Trophoblast cell (in vitro differentiated cells and primary cell): ENCODE measurements around the gene KRT73.

ENCODE experiments used
- DNase-seq, 2 donors: peaks; one replicate each; pipeline ENCODE4 v3.0.0-alpha.2; 2016
- H2AFZ ChIP-seq: 2 replicates; pipeline ENCODE4 v1.6.1; 2013; ENCODE audit warnings: low read length, moderate library complexity, mild to moderate bottlenecking; ENCODE audit not compliant: insufficient read depth, poor library complexity
- H2AK5ac ChIP-seq: 2 replicates; pipeline ENCODE4 v1.6.1; 2013; ENCODE audit warnings: mild to moderate bottlenecking, low read length
- H2BK120ac ChIP-seq: 2 replicates; pipeline ENCODE4 v1.6.1; 2013; ENCODE audit warnings: low read length, mild to moderate bottlenecking, moderate library complexity; ENCODE audit not compliant: insufficient read depth, poor library complexity
- H2BK12ac ChIP-seq: 2 replicates; pipeline ENCODE4 v1.6.1; 2013; ENCODE audit warnings: mild to moderate bottlenecking, low read length, moderate library complexity
- H2BK5ac ChIP-seq: 2 replicates; pipeline ENCODE4 v1.6.1; 2013; ENCODE audit warnings: low read length, low read depth, moderate library complexity, mild to moderate bottlenecking; ENCODE audit not compliant: poor library complexity
- H3K14ac ChIP-seq: 2 replicates; pipeline ENCODE4 v1.6.1; 2013; ENCODE audit warnings: mild to moderate bottlenecking, low read length
- H3K18ac ChIP-seq: 2 replicates; pipeline ENCODE4 v1.6.1; 2013; ENCODE audit warnings: mild to moderate bottlenecking, low read length
- H3K23ac ChIP-seq: 2 replicates; pipeline ENCODE4 v1.6.1; 2013; ENCODE audit warnings: low read length
- H3K27ac ChIP-seq: 2 replicates; pipeline ENCODE4 v1.5.1; 2013; ENCODE audit warnings: low read depth, mild to moderate bottlenecking, inconsistent platforms, low read length, moderate library complexity
- H3K27me3 ChIP-seq: 2 replicates; pipeline ENCODE4 v1.6.1; 2013; ENCODE audit warnings: inconsistent platforms, mild to moderate bottlenecking, low read length, moderate library complexity; ENCODE audit not compliant: insufficient read depth
- H3K36me3 ChIP-seq, 2 experiments: 1 replicate in 1 of 2; 2 replicates in 1 of 2; pipeline ENCODE4 v1.6.1; 2013; ENCODE audit warnings: low read length in 2 of 2, mild to moderate bottlenecking in 2 of 2, moderate library complexity in 1 of 2; ENCODE audit not compliant: insufficient read depth in 2 of 2, control insufficient read depth in 1 of 2
- H3K4ac ChIP-seq: 2 replicates; pipeline ENCODE4 v1.6.1; 2013; ENCODE audit warnings: low read depth, mild to moderate bottlenecking, low read length, moderate library complexity
- H3K4me1 ChIP-seq, 2 experiments: 1 replicate in 1 of 2; 2 replicates in 1 of 2; pipeline ENCODE4 v1.6.1; 2013; ENCODE audit warnings: low read length in 2 of 2, mild to moderate bottlenecking in 2 of 2, moderate library complexity in 1 of 2; ENCODE audit not compliant: insufficient read depth in 2 of 2, control insufficient read depth in 1 of 2
- H3K4me2 ChIP-seq: 2 replicates; pipeline ENCODE4 v1.6.1; 2013; ENCODE audit warnings: inconsistent platforms, mild to moderate bottlenecking, low read length, moderate library complexity
- H3K4me3 ChIP-seq: 2 replicates; pipeline ENCODE4 v1.5.1; 2013; ENCODE audit warnings: mild to moderate bottlenecking, low read depth, low read length, inconsistent platforms
- H3K79me1 ChIP-seq: one replicate; pipeline ENCODE4 v1.6.1; 2013; ENCODE audit warnings: low read length
- H3K79me2 ChIP-seq: 2 replicates; pipeline ENCODE4 v1.6.1; 2013; ENCODE audit warnings: low read length, mild to moderate bottlenecking; ENCODE audit not compliant: control insufficient read depth, insufficient read depth, poor library complexity
- H3K9ac ChIP-seq: 2 replicates; pipeline ENCODE4 v1.6.1; 2013; ENCODE audit warnings: mild to moderate bottlenecking, low read length
- H3K9me3 ChIP-seq: 2 replicates; pipeline ENCODE4 v1.6.1; 2013; ENCODE audit warnings: low read depth, mild to moderate bottlenecking, control low read depth, inconsistent platforms, low read length; ENCODE audit not compliant: insufficient read depth
- H4K12ac ChIP-seq: 2 replicates; pipeline ENCODE4 v1.6.1; 2013; ENCODE audit warnings: low read depth, mild to moderate bottlenecking, low read length, moderate library complexity
- H4K8ac ChIP-seq: 2 replicates; pipeline ENCODE4 v1.6.1; 2013; ENCODE audit warnings: low read depth, mild to moderate bottlenecking, low read length, moderate library complexity
- H4K91ac ChIP-seq: one replicate; pipeline ENCODE4 v1.6.1; 2013; ENCODE audit warnings: low read depth, mild to moderate bottlenecking, low read length, moderate library complexity
- WGBS: extraction: QIAGEN DNeasy Blood & Tissue Kit; methylation state at CpG from one replicate; pipeline ENCODE4 v1.1.7; 2013; ENCODE audit warnings: missing lambda C conversion rate; ENCODE audit not compliant: insufficient read length, insufficient coverage; ENCODE audit errors: extremely low coverage; 5-methylcytosine and 5-hydroxymethylcytosine counted together

Gene KRT73

DNA sequence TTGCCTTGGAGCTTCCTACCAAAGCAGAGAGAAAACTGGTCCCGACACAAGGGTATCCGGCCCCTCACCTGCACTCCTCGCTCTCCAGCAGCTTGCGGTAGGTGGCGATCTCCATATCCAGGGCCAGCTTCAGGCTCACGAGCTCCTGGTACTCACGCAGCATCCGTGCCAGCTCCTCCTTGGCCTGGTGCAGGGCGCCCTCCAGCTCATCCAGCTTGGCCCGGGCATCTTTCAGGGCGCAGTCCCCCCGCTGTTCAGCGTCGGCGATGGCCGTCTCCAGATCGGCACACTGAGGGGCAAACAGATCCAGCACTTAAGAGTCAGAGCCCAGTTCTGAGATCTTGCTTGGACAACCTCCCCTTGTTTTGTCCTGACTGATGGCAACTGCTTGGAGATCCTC, 30.8 kb downstream of the KRT73 start:
- WGBS, result no CpG with 5 or more reads among the region's 17 CpGs

DNA sequence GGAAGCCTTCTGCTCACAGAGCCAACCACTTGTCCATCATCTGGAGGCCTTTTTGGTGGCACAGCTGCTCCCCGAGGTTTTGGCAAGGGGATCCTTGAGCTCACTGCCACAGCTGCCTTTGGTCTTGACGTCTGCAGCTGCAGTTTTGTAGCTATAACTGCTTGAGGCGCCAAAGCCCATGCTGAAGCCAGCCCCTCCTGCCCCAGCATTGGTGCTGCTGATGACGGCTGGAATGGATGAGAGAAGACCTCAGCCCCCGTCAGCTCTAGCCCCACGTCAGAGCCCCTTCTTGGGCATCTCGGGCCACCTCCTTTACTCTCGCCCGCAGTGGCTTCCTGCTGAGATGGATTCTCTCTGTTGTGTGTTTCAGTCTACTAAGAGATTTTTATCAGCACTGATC, 32.4 kb downstream of the KRT73 start:
- no peak overlapping the region for H2AK5ac ChIP-seq

More for the DNA sequence above, 30.8 kb downstream of the KRT73 start:
- Histone ChIP-seq H3K18ac (no peak overlapping the region), H3K9ac (no peak overlapping the region), H2AFZ (no peak overlapping the region), H2BK5ac (no peak overlapping the region), H3K4me2 (no peak overlapping the region), H3K4me3 (no peak overlapping the region), H3K4ac (no peak overlapping the region), H4K91ac (no peak overlapping the region), H3K9me3 (peaks cover 8% of the 10 kb centered on the region), H3K23ac (no peak overlapping the region), H3K27ac (no peak overlapping the region), H4K8ac (no peak overlapping the region), H3K27me3 (no peaks in the 10 kb centered on the region), H3K4me1 (peaks cover 0 to 2% of the 10 kb centered on the region in 2 experiments), H3K79me2 (no peaks in the 10 kb centered on the region), H3K14ac (no peak overlapping the region), H2AK5ac (no peak overlapping the region), H3K36me3 (no peaks in the 10 kb centered on the region), H4K12ac (no peak overlapping the region), H2BK120ac (no peak overlapping the region), H3K79me1 (no peaks in the 10 kb centered on the region), H2BK12ac (no peak overlapping the region)
- no peak for DNase-seq

DNA sequence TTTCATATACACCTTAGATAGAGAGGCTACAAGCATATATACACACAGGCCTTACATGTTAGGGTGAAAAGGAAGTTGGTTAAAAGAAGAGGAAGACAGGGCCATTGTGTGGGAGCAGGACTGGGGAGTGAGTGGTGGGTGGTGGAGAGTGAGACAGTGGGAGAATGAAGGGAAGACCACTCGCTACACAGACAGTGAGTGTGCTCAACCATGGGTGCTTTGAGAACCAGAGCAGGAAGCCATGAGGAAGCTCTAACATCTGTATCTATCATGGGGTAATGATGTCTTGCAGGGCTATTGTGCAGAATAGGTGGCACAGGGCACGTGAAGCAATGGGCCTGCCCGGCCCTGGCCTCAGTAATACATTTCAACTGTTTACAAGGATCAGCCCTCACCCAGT, 33.3 kb downstream of the KRT73 start:
- H3K79me2 ChIP-seq, result no peaks in the 10 kb centered on the region
- WGBS, result no CpG with 5 or more reads among the region's 3 CpGs

More for the DNA sequence above, 32.4 kb downstream of the KRT73 start:
- no peak overlapping the region for H2BK5ac ChIP-seq
- H2BK12ac ChIP-seq, result no peak overlapping the region
- DNase-seq, result no peak
- no peak overlapping the region for H3K9ac ChIP-seq
- H3K4me1 ChIP-seq, result peaks cover 0 to 5% of the 10 kb centered on the region in 2 experiments
- no peaks in the 10 kb centered on the region for H3K36me3 ChIP-seq
- H3K18ac ChIP-seq, result no peak overlapping the region
- H2AFZ ChIP-seq, result no peak overlapping the region
- no peak overlapping the region for H3K23ac ChIP-seq
- H3K79me2 ChIP-seq, result no peaks in the 10 kb centered on the region
- H2BK120ac ChIP-seq, result no peak overlapping the region
- no peak overlapping the region for H3K4me3 ChIP-seq
- H3K27me3 ChIP-seq, result no peaks in the 10 kb centered on the region
- no CpG with 5 or more reads among the region's 9 CpGs for WGBS
- H3K9me3 ChIP-seq, result peaks cover 3% of the 10 kb centered on the region
- H4K91ac ChIP-seq, result no peak overlapping the region
- no peak overlapping the region for H3K14ac ChIP-seq
- H4K8ac ChIP-seq, result no peak overlapping the region
- no peak overlapping the region for H3K27ac ChIP-seq
- H4K12ac ChIP-seq, result no peak overlapping the region
- no peaks in the 10 kb centered on the region for H3K79me1 ChIP-seq
- no peak overlapping the region for H3K4me2 ChIP-seq
- H3K4ac ChIP-seq, result no peak overlapping the region

DNA sequence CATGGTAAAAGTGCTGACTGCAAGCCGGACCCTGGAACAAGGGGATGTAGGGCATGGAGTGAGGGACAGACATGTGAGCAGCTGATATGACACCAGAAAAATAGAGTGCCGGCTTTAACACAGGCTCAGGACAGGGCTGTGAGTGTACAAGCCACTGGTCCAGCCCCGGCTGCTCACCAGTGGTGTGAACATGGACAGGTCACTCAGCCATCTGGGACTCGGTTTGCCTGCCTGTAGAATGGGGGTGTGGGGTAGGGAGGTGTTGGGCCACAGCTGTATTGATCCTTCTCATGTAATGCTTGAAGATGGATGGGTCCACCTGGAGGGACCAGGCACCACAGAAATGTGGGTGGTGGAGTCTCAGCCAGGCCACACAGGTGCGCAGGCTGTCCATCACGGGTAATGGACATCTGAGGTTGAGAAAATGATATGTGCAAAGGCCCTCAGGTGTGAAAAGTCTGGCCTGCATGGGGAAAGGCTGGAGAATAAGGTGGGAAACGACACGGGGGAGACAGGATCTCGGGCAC, 34.1 kb downstream of the KRT73 start:
- whole genome bisulfite sequencing, result no CpG with 5 or more reads among the region's 9 CpGs
- no peak overlapping the region for H3K9ac ChIP-seq
- H4K12ac ChIP-seq, result no peak overlapping the region
- no peak overlapping the region for H3K14ac ChIP-seq
- H2BK120ac ChIP-seq, result no peak overlapping the region
- H2BK12ac ChIP-seq, result no peak overlapping the region
- H2AFZ ChIP-seq, result no peak overlapping the region
- no peak overlapping the region for H3K4ac ChIP-seq
- no peak overlapping the region for H4K91ac ChIP-seq
- H3K4me1 ChIP-seq, result peaks cover 0 to 5% of the 10 kb centered on the region in 2 experiments
- H3K36me3 ChIP-seq, result no peaks in the 10 kb centered on the region
- no peak overlapping the region for H3K23ac ChIP-seq
- no peaks in the 10 kb centered on the region for H3K27me3 ChIP-seq
- no peak overlapping the region for H4K8ac ChIP-seq
- H3K9me3 ChIP-seq, result peaks cover 1% of the 10 kb centered on the region
- H3K79me1 ChIP-seq, result no peaks in the 10 kb centered on the region
- H3K79me2 ChIP-seq, result no peaks in the 10 kb centered on the region
- DNase-seq, result no peak
- no peak overlapping the region for H2AK5ac ChIP-seq
- no peak overlapping the region for H3K4me3 ChIP-seq
- no peak overlapping the region for H2BK5ac ChIP-seq
- no peak overlapping the region for H3K27ac ChIP-seq
- H3K18ac ChIP-seq, result no peak overlapping the region
- no peak overlapping the region for H3K4me2 ChIP-seq

More for the DNA sequence above, 33.3 kb downstream of the KRT73 start:
- H3K18ac ChIP-seq, result no peak overlapping the region
- no peak overlapping the region for H3K9ac ChIP-seq
- peaks cover 0 to 5% of the 10 kb centered on the region in 2 experiments for H3K4me1 ChIP-seq
- H3K27ac ChIP-seq, result no peak overlapping the region
- DNase-seq, result no peak
- H3K4me2 ChIP-seq, result no peak overlapping the region
- no peak overlapping the region for H4K12ac ChIP-seq
- H3K4me3 ChIP-seq, result no peak overlapping the region
- H2AK5ac ChIP-seq, result no peak overlapping the region
- no peaks in the 10 kb centered on the region for H3K27me3 ChIP-seq
- no peak overlapping the region for H2AFZ ChIP-seq
- no peak overlapping the region for H4K8ac ChIP-seq
- no peak overlapping the region for H4K91ac ChIP-seq
- no peak overlapping the region for H3K4ac ChIP-seq
- no peak overlapping the region for H3K23ac ChIP-seq
- peaks cover 3% of the 10 kb centered on the region for H3K9me3 ChIP-seq
- no peak overlapping the region for H3K14ac ChIP-seq
- no peaks in the 10 kb centered on the region for H3K36me3 ChIP-seq
- H2BK120ac ChIP-seq, result no peak overlapping the region
- H3K79me1 ChIP-seq, result no peaks in the 10 kb centered on the region
- H2BK12ac ChIP-seq, result no peak overlapping the region
- H2BK5ac ChIP-seq, result no peak overlapping the region
